Breast epithelium (tissue), 3 donors: ENCODE measurements around the gene TCTN3.

ENCODE experiments used
- POLR2A ChIP-seq: fragments of 450-650 bp; IDR thresholded peaks from one replicate; pipeline ENCODE4 v1.6.1; 2016; ENCODE audit warnings: antibody characterized with exemption, mild to moderate bottlenecking, moderate library complexity
- POLR2AphosphoS5 ChIP-seq, 3 donors: sonication (generic); formaldehyde crosslinking; IDR thresholded peaks; one replicate each; pipeline ENCODE4 v1.6.1; 2017; ENCODE audit warnings: antibody characterized with exemption in 3 of 3
- TF ChIP-seq, protein P1 (sequence below), 3 donors: fragments of 450-650 bp; IDR thresholded peaks; one replicate each; pipeline ENCODE4 v1.5.1; 2016 to 2017; ENCODE audit warnings: antibody characterized with exemption in 3 of 3, mild to moderate bottlenecking in 3 of 3, moderate library complexity in 3 of 3

DNA sequence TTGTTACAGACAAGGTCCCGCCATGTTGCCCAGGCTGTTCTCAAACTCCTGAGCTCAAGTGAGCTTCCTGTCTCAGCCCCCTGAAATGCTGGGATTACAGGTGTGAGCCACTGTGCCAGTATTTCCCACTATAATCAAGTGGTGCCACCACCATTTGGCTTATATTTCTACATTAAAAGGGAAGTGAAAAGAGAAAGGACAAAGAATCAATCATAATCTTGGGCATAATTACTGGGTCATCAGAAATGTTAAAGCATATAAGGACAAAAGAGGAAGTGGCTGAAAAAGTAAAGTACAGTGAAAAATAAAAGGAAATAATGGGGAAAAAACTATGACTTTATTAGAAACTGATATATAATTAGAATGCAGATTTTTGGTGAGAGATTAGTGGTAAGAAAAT is 36.5 kb upstream of the TCTN3 start:
- TF ChIP-seq, protein P1, sequence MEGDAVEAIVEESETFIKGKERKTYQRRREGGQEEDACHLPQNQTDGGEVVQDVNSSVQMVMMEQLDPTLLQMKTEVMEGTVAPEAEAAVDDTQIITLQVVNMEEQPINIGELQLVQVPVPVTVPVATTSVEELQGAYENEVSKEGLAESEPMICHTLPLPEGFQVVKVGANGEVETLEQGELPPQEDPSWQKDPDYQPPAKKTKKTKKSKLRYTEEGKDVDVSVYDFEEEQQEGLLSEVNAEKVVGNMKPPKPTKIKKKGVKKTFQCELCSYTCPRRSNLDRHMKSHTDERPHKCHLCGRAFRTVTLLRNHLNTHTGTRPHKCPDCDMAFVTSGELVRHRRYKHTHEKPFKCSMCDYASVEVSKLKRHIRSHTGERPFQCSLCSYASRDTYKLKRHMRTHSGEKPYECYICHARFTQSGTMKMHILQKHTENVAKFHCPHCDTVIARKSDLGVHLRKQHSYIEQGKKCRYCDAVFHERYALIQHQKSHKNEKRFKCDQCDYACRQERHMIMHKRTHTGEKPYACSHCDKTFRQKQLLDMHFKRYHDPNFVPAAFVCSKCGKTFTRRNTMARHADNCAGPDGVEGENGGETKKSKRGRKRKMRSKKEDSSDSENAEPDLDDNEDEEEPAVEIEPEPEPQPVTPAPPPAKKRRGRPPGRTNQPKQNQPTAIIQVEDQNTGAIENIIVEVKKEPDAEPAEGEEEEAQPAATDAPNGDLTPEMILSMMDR (IDR thresholded peaks at IDR 0.05) = no peak
- TF ChIP-seq POLR2A (no peak), POLR2AphosphoS5 (IDR thresholded peaks at IDR 0.05) (no peak)
